Measurements from ENCODE around the gene ABHD17B. TPM values are rescaled to one million over a fixed set of nuclear protein-coding genes. Genes with fewer than 3 reads are reported as not detected.

Gene ABHD17B
- total and polyA plus RNA-seq, 2 donors (not counting 1 experiment from before 2014, with no cell fraction given): 14.6 to 20.6 TPM

- Histone ChIP-seq H3K9me3 (ENCODE audit: control insufficient read depth, insufficient read depth, low read depth, low read length) (no peaks in the 10 kb centered on the region), H4K20me1 (ENCODE audit: control insufficient read depth, extremely low read depth, insufficient read depth, low read length) (no peaks in the 10 kb centered on the region), H3K27me3 (ENCODE audit: control insufficient read depth, insufficient read depth, low read length) (no peaks in the 10 kb centered on the region), H3K4me3 (replicated peaks in 1 of 4; ENCODE audit: control extremely low read depth in 1 of 4, insufficient read depth in 1 of 4, low read depth in 3 of 4, low read length in 4 of 4) (no peak overlapping the region), H3K27ac (ENCODE audit: insufficient read depth, low read length) (no peak overlapping the region), H3K79me2 (ENCODE audit: control insufficient read depth, insufficient read depth, low read length) (no peaks in the 10 kb centered on the region), H3K9ac (ENCODE audit: insufficient read depth, low read length) (no peak overlapping the region), H3K4me1 (ENCODE audit: control insufficient read depth, extremely low read depth, insufficient read depth, low read length) (no peaks in the 10 kb centered on the region), H2AFZ (ENCODE audit: low read length) (no peak overlapping the region), H3K36me3 (ENCODE audit: control insufficient read depth, insufficient read depth, low read length) (no peaks in the 10 kb centered on the region), H3K4me2 (ENCODE audit: extremely low read depth, insufficient read depth, low read length) (no peak overlapping the region)
- DNase-seq (ENCODE audit: low read depth in 2 of 2): peak in 1 of 2 donors; percentile 10
- no peak for TF ChIP-seq CTCF (conservative IDR thresholded peaks at IDR 0.05 in 1 of 2, IDR thresholded peaks at IDR 0.05 in 1 of 2; ENCODE audit: low read depth in 1 of 2, low read length in 2 of 2)
- TF ChIP-seq EZH2 (IDR thresholded peaks at IDR 0.05; ENCODE audit: low read length, missing control alignments): no peak
These were observed 51.1 kb downstream of the ABHD17B start for GRCh38 chr9:71859939-71860338.

- H3K27ac ChIP-seq (ENCODE audit: insufficient read depth, low read length): no peak overlapping the region
- no peaks in the 10 kb centered on the region for H3K4me1 ChIP-seq (ENCODE audit: control insufficient read depth, extremely low read depth, insufficient read depth, low read length)
- H3K9ac ChIP-seq (ENCODE audit: insufficient read depth, low read length): no peak overlapping the region
- TF ChIP-seq CTCF (conservative IDR thresholded peaks at IDR 0.05 in 1 of 2, IDR thresholded peaks at IDR 0.05 in 1 of 2; ENCODE audit: low read depth in 1 of 2, low read length in 2 of 2) (no peak), EZH2 (IDR thresholded peaks at IDR 0.05; ENCODE audit: low read length, missing control alignments) (no peak)
- H3K27me3 ChIP-seq (ENCODE audit: control insufficient read depth, insufficient read depth, low read length): no peaks in the 10 kb centered on the region
- H2AFZ ChIP-seq (ENCODE audit: low read length): no peak overlapping the region
- H3K4me3 ChIP-seq (replicated peaks in 1 of 4; ENCODE audit: control extremely low read depth in 1 of 4, insufficient read depth in 1 of 4, low read depth in 3 of 4, low read length in 4 of 4): no peak overlapping the region
- H3K9me3 ChIP-seq (ENCODE audit: control insufficient read depth, insufficient read depth, low read depth, low read length): no peaks in the 10 kb centered on the region
- no peak overlapping the region for H3K4me2 ChIP-seq (ENCODE audit: extremely low read depth, insufficient read depth, low read length)
- no peaks in the 10 kb centered on the region for H4K20me1 ChIP-seq (ENCODE audit: control insufficient read depth, extremely low read depth, insufficient read depth, low read length)
- H3K36me3 ChIP-seq (ENCODE audit: control insufficient read depth, insufficient read depth, low read length): no peaks in the 10 kb centered on the region
- no peaks in the 10 kb centered on the region for H3K79me2 ChIP-seq (ENCODE audit: control insufficient read depth, insufficient read depth, low read length)
- peak; percentile 14 to 44 for DNase-seq (ENCODE audit: low read depth in 2 of 2)
These were observed 52.2 kb downstream of the ABHD17B start for GRCh38 chr9:71858812-71859211.

- H3K27ac ChIP-seq (ENCODE audit: insufficient read depth, low read length): no peak overlapping the region
- TF ChIP-seq EZH2 (IDR thresholded peaks at IDR 0.05; ENCODE audit: low read length, missing control alignments): no peak
- TF ChIP-seq CTCF (conservative IDR thresholded peaks at IDR 0.05 in 1 of 2, IDR thresholded peaks at IDR 0.05 in 1 of 2; ENCODE audit: low read depth in 1 of 2, low read length in 2 of 2): no peak
- H3K4me1 ChIP-seq (ENCODE audit: control insufficient read depth, extremely low read depth, insufficient read depth, low read length): no peaks in the 10 kb centered on the region
- no peaks in the 10 kb centered on the region for H3K9me3 ChIP-seq (ENCODE audit: control insufficient read depth, insufficient read depth, low read depth, low read length)
- H2AFZ ChIP-seq (ENCODE audit: low read length): no peak overlapping the region
- H3K4me2 ChIP-seq (ENCODE audit: extremely low read depth, insufficient read depth, low read length): no peak overlapping the region
- H3K27me3 ChIP-seq (ENCODE audit: control insufficient read depth, insufficient read depth, low read length): no peaks in the 10 kb centered on the region
- H4K20me1 ChIP-seq (ENCODE audit: control insufficient read depth, extremely low read depth, insufficient read depth, low read length): no peaks in the 10 kb centered on the region
- no peaks in the 10 kb centered on the region for H3K36me3 ChIP-seq (ENCODE audit: control insufficient read depth, insufficient read depth, low read length)
- no peak for DNase-seq (ENCODE audit: low read depth in 2 of 2)
- H3K79me2 ChIP-seq (ENCODE audit: control insufficient read depth, insufficient read depth, low read length): no peaks in the 10 kb centered on the region
- no peak overlapping the region for H3K9ac ChIP-seq (ENCODE audit: insufficient read depth, low read length)
- H3K4me3 ChIP-seq (replicated peaks in 1 of 4; ENCODE audit: control extremely low read depth in 1 of 4, insufficient read depth in 1 of 4, low read depth in 3 of 4, low read length in 4 of 4): no peak overlapping the region
These were observed 52.7 kb downstream of the ABHD17B start for GRCh38 chr9:71858102-71858798.

Measured in fibroblast of lung (primary cell).